Endothelial cell of umbilical vein (primary cell): ENCODE data around the gene HSP90AA1. TPM values are rescaled to one million over a fixed set of nuclear protein-coding genes. Genes with fewer than 3 reads are reported as not detected.

Experiments
- BruUV-seq: library from RNA; stranded (reverse); fragments of 400-500 nt; replicated peaks from 2 replicates; lab custom pipeline; 2021; lab: Mats Ljungman, UMichigan
- CTCF ChIA-PET: fragments of 300-600, 350-600 bp; sonication (Branson Sonifier 250); formaldehyde crosslinking; loops from one replicate; lab custom pipeline; 2021; ENCODE audit warnings: antibody characterized with exemption, inconsistent platforms; lab: Charles Lee
- POLR2A ChIA-PET: fragments of 300-600, 350-600 bp; sonication (Branson Sonifier 250); formaldehyde crosslinking; loops from one replicate; lab custom pipeline; 2021; ENCODE audit warnings: antibody characterized with exemption, inconsistent platforms; lab: Charles Lee
- DNase-seq: peaks from one replicate; pipeline ENCODE4 v3.0.0-alpha.2; 2011; ENCODE audit warnings: low read depth, low spot score
- FAIRE-seq: peaks from 2 replicates; lab custom pipeline; 2011; peaks lifted over from hg19 to GRCh38; lab: Jason Lieb, UNC
- H2AFZ ChIP-seq: 2 replicates; pipeline ENCODE4 v1.6.0; 2012; ENCODE audit warnings: low read depth, low read length, control low read depth, inconsistent platforms
- H3K27ac ChIP-seq: 2 replicates; pipeline ENCODE4 v1.5.1; 2011; ENCODE audit warnings: low read depth, mild to moderate bottlenecking, control low read depth, low read length, moderate library complexity; ENCODE audit not compliant: insufficient read depth
- H3K27me3 ChIP-seq, 2 experiments: 2 replicates each; pipeline versions ENCODE4 v1.6.0 to v1.6.1; 2011; ENCODE audit warnings: low read length in 2 of 2, mixed read lengths in 1 of 2; ENCODE audit not compliant: control insufficient read depth in 2 of 2, insufficient read depth in 2 of 2
- H3K36me3 ChIP-seq, 2 experiments: 2 replicates in 1 of 2; 3 replicates in 1 of 2; pipeline ENCODE4 v1.5.1; 2011; ENCODE audit warnings: low read length in 2 of 2, mild to moderate bottlenecking in 1 of 2, moderate library complexity in 1 of 2; ENCODE audit not compliant: control insufficient read depth in 2 of 2, insufficient read depth in 2 of 2; ENCODE audit errors: extremely low read depth in 1 of 2
- H3K4me1 ChIP-seq: 3 replicates; pipeline ENCODE4 v1.5.1; 2011; ENCODE audit warnings: mild to moderate bottlenecking, low read length; ENCODE audit not compliant: control insufficient read depth, insufficient read depth; ENCODE audit errors: extremely low read depth
- H3K4me2 ChIP-seq: 2 replicates; pipeline ENCODE4 v1.6.1; 2011; ENCODE audit warnings: low read length, control low read depth, mixed read lengths; ENCODE audit not compliant: insufficient read depth
- H3K4me3 ChIP-seq, 3 experiments: fragments of 200-600 bp in 1 of 3; sonication (generic), shearing (Covaris generic) in 1 of 3; replicated peaks in 1 of 3; 2 replicates each; pipeline ENCODE4 v1.5.1; 2011 to 2016; ENCODE audit warnings: control low read depth in 3 of 3, low read length in 3 of 3, mild to moderate bottlenecking in 2 of 3, inconsistent platforms in 1 of 3, low read depth in 1 of 3, moderate library complexity in 1 of 3; ENCODE audit not compliant: insufficient read depth in 1 of 3
- H3K79me2 ChIP-seq: 2 replicates; pipeline ENCODE4 v1.6.0; 2012; ENCODE audit warnings: low read length, inconsistent platforms; ENCODE audit not compliant: control insufficient read depth, insufficient read depth
- H3K9ac ChIP-seq: replicated peaks from 2 replicates; pipeline ENCODE3; 2011; ENCODE audit warnings: low read length, control low read depth; ENCODE audit not compliant: insufficient read depth; ENCODE audit errors: extremely low read depth
- H3K9me1 ChIP-seq: replicated peaks from 3 replicates; pipeline ENCODE4 v1.6.0; 2011; ENCODE audit warnings: mild to moderate bottlenecking, low read length; ENCODE audit not compliant: control insufficient read depth, insufficient read depth; ENCODE audit errors: extremely low read depth
- H3K9me3 ChIP-seq: replicated peaks from 2 replicates; pipeline ENCODE4 v1.5.1; 2012; ENCODE audit warnings: low read length, inconsistent platforms; ENCODE audit not compliant: control insufficient read depth, insufficient read depth
- H4K20me1 ChIP-seq: replicated peaks from 2 replicates; pipeline ENCODE3; 2011; ENCODE audit warnings: mild to moderate bottlenecking, low read length; ENCODE audit not compliant: control insufficient read depth, insufficient read depth; ENCODE audit errors: extremely low read depth
- CTCF ChIP-seq, 2 donors: IDR thresholded peaks; 1 replicate in 1 of 2; 2 replicates in 1 of 2; pipeline ENCODE4 v1.5.1; 2011; ENCODE audit warnings: low read length in 2 of 2, mild to moderate bottlenecking in 2 of 2, moderate library complexity in 2 of 2, control low read depth in 1 of 2, inconsistent platforms in 1 of 2, low read depth in 1 of 2; ENCODE audit not compliant: insufficient read depth in 1 of 2; ENCODE audit errors: extremely low read depth in 1 of 2
- EZH2 ChIP-seq: IDR thresholded peaks from 2 replicates; pipeline ENCODE4 v1.6.1; 2012; ENCODE audit warnings: borderline replicate concordance, low read depth, mild to moderate bottlenecking, moderate library complexity, low read length, inconsistent platforms; ENCODE audit not compliant: severe bottlenecking
- FOS ChIP-seq: IDR thresholded peaks from 2 replicates; pipeline ENCODE4 v1.6.1; 2011; ENCODE audit warnings: mild to moderate bottlenecking, low read length, moderate library complexity, borderline replicate concordance; ENCODE audit not compliant: insufficient read depth
- GATA2 ChIP-seq: IDR thresholded peaks from 2 replicates; pipeline ENCODE4 v1.7.0; 2011; ENCODE audit warnings: low read depth, mild to moderate bottlenecking, moderate library complexity, mixed read lengths, low read length; ENCODE audit not compliant: insufficient read length, insufficient read depth
- POLR2A ChIP-seq: IDR thresholded peaks from 2 replicates; pipeline ENCODE4 v1.6.1; 2012; ENCODE audit warnings: low read depth, mild to moderate bottlenecking, control low read depth, low read length
- POLR2AphosphoS5 ChIP-seq: IDR thresholded peaks from 2 replicates; pipeline ENCODE4 v1.6.1; 2012; ENCODE audit warnings: low read depth, mild to moderate bottlenecking, control low read depth, low read length, moderate library complexity; ENCODE audit not compliant: insufficient read depth
- dilution Hi-C: fragments of 300-500 bp; cut with MboI; formaldehyde crosslinking; loops from one replicate; pipeline ENCODE4 v1.15.0; 2019; ENCODE audit warnings: low sequenced_read_pairs; ENCODE audit not compliant: extremely low pct_ligation_motif_present
- intact Hi-C: fragments of 100-400 bp; cut with micrococcal nuclease; formaldehyde crosslinking; loops from one replicate; pipeline ENCODE4 v1.10.0; 2022
- polyA plus RNA-seq, 4 experiments: library from polyadenylated mRNA; depleted of rRNA in 3 of 4; stranded (reverse) in 3 of 4; unstranded in 1 of 4; fragments of >200 nt; gene quantifications; 2 replicates each; pipeline versions ENCODE4 v1.2.1 to v1.2.3, GENCODE V29; 2011 to 2012; ENCODE audit warnings: missing spikeins in 1 of 4
- total RNA-seq: library from RNA; stranded (reverse); gene quantifications from 2 replicates; pipeline ENCODE4 v1.2.3, GENCODE V29; 2021

Gene HSP90AA1
- total and polyA plus RNA-seq, 2 donors (not counting 3 experiments of a cell fraction or from before 2014, with no cell fraction given), result 266 to 540 TPM

- CTCF ChIA-PET, result interaction anchor here (1.2 kb wide), 1 partner anchor 59 kb away, joined by 4 read pairs; no protein-coding TSS in a partner anchor
Observed at GRCh38 chr14:102037686-102038085, 49.2 kb downstream of the HSP90AA1 start.

GRCh38 chr14:102035914-102036313 is 50.9 kb downstream of the HSP90AA1 start:
- Histone ChIP-seq H3K4me3 (no peak overlapping the region), H3K9ac (no peak overlapping the region), H3K36me3 (peaks cover 54 to 71% of the 10 kb centered on the region in 2 experiments), H3K9me1 (no peaks in the 10 kb centered on the region), H3K9me3 (no peaks in the 10 kb centered on the region), H3K4me2 (no peak overlapping the region), H4K20me1 (no peaks in the 10 kb centered on the region), H3K27ac (no peak overlapping the region), H3K27me3 (no peaks in the 10 kb centered on the region), H3K4me1 (no peaks in the 10 kb centered on the region), H2AFZ (no peak overlapping the region), H3K79me2 (no peaks in the 10 kb centered on the region)
- intact Hi-C loops (no loop called here), dilution Hi-C loops (no loop called here)
- TF ChIP-seq FOS (no peak), POLR2AphosphoS5 (no peak), POLR2A (no peak), CTCF (IDR thresholded peaks at IDR 0.05; ENCODE audit: extremely low read depth in 1 of 2, insufficient read depth in 1 of 2, low read depth in 1 of 2, low read length in 2 of 2) (no peak), EZH2 (no peak)
- POLR2A ChIA-PET, result no interaction called here
- no peak for DNase-seq
- BruUV-seq, result no TSS peak
- no peak for FAIRE-seq
- CTCF ChIA-PET, result interaction anchor here (0.9 to 1.2 kb wide), 2 partner anchors 10 to 27 kb away, joined by 3 to 4 read pairs; no protein-coding TSS in a partner anchor

More at GRCh38 chr14:102037686-102038085, 49.2 kb downstream of the HSP90AA1 start:
- DNase-seq (no peak), FAIRE-seq (no peak)
- Histone ChIP-seq H3K4me3 (no peak overlapping the region), H2AFZ (no peak overlapping the region), H3K36me3 (peaks cover 61 to 81% of the 10 kb centered on the region in 2 experiments), H4K20me1 (no peaks in the 10 kb centered on the region), H3K4me2 (no peak overlapping the region), H3K79me2 (no peaks in the 10 kb centered on the region), H3K4me1 (no peaks in the 10 kb centered on the region), H3K27ac (no peak overlapping the region), H3K27me3 (no peaks in the 10 kb centered on the region), H3K9ac (no peak overlapping the region), H3K9me1 (no peaks in the 10 kb centered on the region), H3K9me3 (no peaks in the 10 kb centered on the region)
- intact Hi-C loops (no loop called here), dilution Hi-C loops (no loop called here)
- no TSS peak for BruUV-seq
- TF ChIP-seq GATA2, result no peak
- TF ChIP-seq EZH2, result no peak
- POLR2A ChIA-PET, result interaction anchor here (0.6 kb wide), 1 partner anchor 10 kb away, joined by 4 read pairs; no protein-coding TSS in a partner anchor
